GM12891 (cell line): ENCODE measurements around the gene SIK2.

ENCODE experiments used
- POLR2A ChIP-seq: IDR thresholded peaks from 2 replicates; pipeline ENCODE4 v1.6.1; 2011; ENCODE audit warnings: low read depth, low read length, control low read depth
- POLR2AphosphoS5 ChIP-seq: IDR thresholded peaks from 2 replicates; pipeline ENCODE4 v1.6.1; 2011; ENCODE audit warnings: low read depth, low read length, control low read depth
- TAF1 ChIP-seq: IDR thresholded peaks from 2 replicates; pipeline ENCODE4 v1.6.1; 2011; ENCODE audit warnings: low read depth, low read length, control low read depth

DNA sequence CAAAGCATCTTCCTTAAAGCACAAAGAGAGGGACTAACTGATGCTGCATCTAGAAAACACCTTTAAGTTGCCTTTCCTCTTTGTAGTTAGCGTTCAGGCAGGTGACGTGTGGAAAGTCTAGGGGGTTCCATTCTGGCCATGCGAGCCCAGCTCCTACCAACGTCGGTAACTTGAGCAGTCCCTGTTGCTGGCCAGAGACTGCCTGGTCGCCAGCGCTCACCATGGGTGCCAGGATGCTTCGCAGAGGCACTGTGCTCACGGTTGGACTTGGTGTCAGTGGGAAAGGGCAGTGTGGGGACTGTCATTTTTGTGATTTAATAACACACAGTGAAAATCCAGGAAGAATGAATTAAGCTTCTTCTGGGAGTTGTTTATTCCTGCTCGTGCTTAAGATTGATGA is 123.4 kb downstream of the SIK2 start:
- TF ChIP-seq POLR2AphosphoS5 = no peak
- no peak for TF ChIP-seq POLR2A
- TF ChIP-seq TAF1 = no peak
